VCaP (cell line): ENCODE measurements around the gene SLX4IP.

Experiments
- H3K27ac ChIP-seq: fragments of 450-650 bp; 2 replicates; pipeline ENCODE4 v1.5.1; 2017
- TF ChIP-seq, protein P1 (sequence below): fragments of 450-650 bp; conservative IDR thresholded peaks from 2 replicates; pipeline ENCODE4 v1.5.1; 2017; ENCODE audit warnings: mild to moderate bottlenecking, moderate library complexity

The SLX4IP gene

GRCh38 chr20:10673176-10673841 lies 238.2 kb downstream of the SLX4IP start:
- TF ChIP-seq, protein P1, sequence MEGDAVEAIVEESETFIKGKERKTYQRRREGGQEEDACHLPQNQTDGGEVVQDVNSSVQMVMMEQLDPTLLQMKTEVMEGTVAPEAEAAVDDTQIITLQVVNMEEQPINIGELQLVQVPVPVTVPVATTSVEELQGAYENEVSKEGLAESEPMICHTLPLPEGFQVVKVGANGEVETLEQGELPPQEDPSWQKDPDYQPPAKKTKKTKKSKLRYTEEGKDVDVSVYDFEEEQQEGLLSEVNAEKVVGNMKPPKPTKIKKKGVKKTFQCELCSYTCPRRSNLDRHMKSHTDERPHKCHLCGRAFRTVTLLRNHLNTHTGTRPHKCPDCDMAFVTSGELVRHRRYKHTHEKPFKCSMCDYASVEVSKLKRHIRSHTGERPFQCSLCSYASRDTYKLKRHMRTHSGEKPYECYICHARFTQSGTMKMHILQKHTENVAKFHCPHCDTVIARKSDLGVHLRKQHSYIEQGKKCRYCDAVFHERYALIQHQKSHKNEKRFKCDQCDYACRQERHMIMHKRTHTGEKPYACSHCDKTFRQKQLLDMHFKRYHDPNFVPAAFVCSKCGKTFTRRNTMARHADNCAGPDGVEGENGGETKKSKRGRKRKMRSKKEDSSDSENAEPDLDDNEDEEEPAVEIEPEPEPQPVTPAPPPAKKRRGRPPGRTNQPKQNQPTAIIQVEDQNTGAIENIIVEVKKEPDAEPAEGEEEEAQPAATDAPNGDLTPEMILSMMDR: no peak
- H3K27ac ChIP-seq: peak overlapping the region; percentile 93

GRCh38 chr20:10673842-10674683 lies 239.0 kb downstream of the SLX4IP start, which contains the start of gene JAG1:
Gene JAG1, minus strand, starts transcription at chr20:10673999. Its CDS starts 469 bp downstream, at chr20:10673530.
- TF ChIP-seq, protein P1: no peak
- peak within 1 kb of the TSS; percentile 93 for H3K27ac ChIP-seq

GRCh38 chr20:10674684-10675449 lies 239.8 kb downstream of the SLX4IP start:
- TF ChIP-seq, protein P1: peak; percentile 94
- peak overlapping the region; percentile 93 for H3K27ac ChIP-seq

GRCh38 chr20:10675450-10675848 lies 240.3 kb downstream of the SLX4IP start:
- TF ChIP-seq, protein P1: no peak
- H3K27ac ChIP-seq: peak overlapping the region; percentile 93

DNA sequence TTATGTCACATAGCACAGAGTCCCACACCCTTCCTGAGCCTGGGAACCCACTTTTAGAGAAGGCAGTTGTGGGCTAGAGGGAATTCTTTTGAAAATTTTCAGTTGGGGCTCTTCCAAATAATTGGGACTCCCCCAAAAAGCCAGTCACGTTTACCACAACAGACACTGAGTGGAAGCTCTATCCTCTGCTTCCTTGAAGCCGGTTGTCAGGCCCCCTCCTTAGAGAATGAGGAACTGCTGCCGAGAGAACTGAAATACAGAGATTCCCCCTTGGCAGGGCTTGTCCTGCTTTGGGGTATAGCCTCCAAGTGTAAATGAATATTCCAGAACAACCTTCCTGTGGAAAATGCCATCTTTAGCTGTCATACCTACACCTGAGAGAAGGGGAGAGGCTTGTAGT lies 241.4 kb downstream of the SLX4IP start:
- H3K27ac ChIP-seq: no peak overlapping the region
- TF ChIP-seq, protein P1: no peak
